ENCODE results near the gene MT1A. TPM values are rescaled to one million over a fixed set of nuclear protein-coding genes. Genes with fewer than 3 reads are reported as not detected.

Gene MT1A
- total RNA-seq, 1 donor from 2014 or later: not detected

- Mint-ChIP-seq H3K4me3 (ENCODE audit: unreplicated experiment) (no peak overlapping the region), H3K9me3 (ENCODE audit: low read depth) (no peaks in the 10 kb centered on the region), H3K27me3 (ENCODE audit: low read depth) (no peaks in the 10 kb centered on the region), H3K27ac (ENCODE audit: unreplicated experiment) (no peak overlapping the region), H3K4me1 (ENCODE audit: low read depth) (peaks cover 36% of the 10 kb centered on the region), H3K36me3 (ENCODE audit: low read depth) (no peaks in the 10 kb centered on the region)
- DNase-seq (ENCODE audit: low spot score): no peak
- no peak for TF ChIP-seq CTCF (IDR thresholded peaks at IDR 0.05)
Measured at GRCh38 chr16:56623637-56624036, 14.8 kb upstream of the MT1A start.

GRCh38 chr16:56625140-56625942 lies 13.1 kb upstream of the MT1A start, which contains the start of gene MT1E:
TSS of gene MT1E (plus strand) at chr16:56625781. CDS start at chr16:56625852, 71 bp downstream.
- TF ChIP-seq CTCF (IDR thresholded peaks at IDR 0.05): no peak
- no peak for DNase-seq (ENCODE audit: low spot score)
- Mint-ChIP-seq H3K36me3 (ENCODE audit: low read depth) (no peaks in the 10 kb centered on the region), H3K27me3 (ENCODE audit: low read depth) (no peaks in the 10 kb centered on the region), H3K27ac (ENCODE audit: unreplicated experiment) (peak within 1 kb of the TSS; percentile 91), H3K4me3 (ENCODE audit: unreplicated experiment) (peak within 1 kb of the TSS; percentile 79), H3K9me3 (ENCODE audit: low read depth) (no peaks in the 10 kb centered on the region), H3K4me1 (ENCODE audit: low read depth) (peaks cover 37% of the 10 kb centered on the region)

- no peak for TF ChIP-seq CTCF (IDR thresholded peaks at IDR 0.05)
- no peak for DNase-seq (ENCODE audit: low spot score)
- no peaks in the 10 kb centered on the region for H3K36me3 Mint-ChIP-seq (ENCODE audit: low read depth)
- no peaks in the 10 kb centered on the region for H3K27me3 Mint-ChIP-seq (ENCODE audit: low read depth)
- peaks cover 37% of the 10 kb centered on the region for H3K4me1 Mint-ChIP-seq (ENCODE audit: low read depth)
- H3K27ac Mint-ChIP-seq (ENCODE audit: unreplicated experiment): peak overlapping the region; percentile 91
- H3K9me3 Mint-ChIP-seq (ENCODE audit: low read depth): no peaks in the 10 kb centered on the region
- peak overlapping the region; percentile 76 for H3K4me3 Mint-ChIP-seq (ENCODE audit: unreplicated experiment)
Measured at GRCh38 chr16:56625943-56626654, 12.4 kb upstream of the MT1A start.

- Mint-ChIP-seq H3K27ac (ENCODE audit: unreplicated experiment) (peak overlapping the region; percentile 87), H3K36me3 (ENCODE audit: low read depth) (no peaks in the 10 kb centered on the region), H3K27me3 (ENCODE audit: low read depth) (peaks cover under 1% of the 10 kb centered on the region), H3K4me1 (ENCODE audit: low read depth) (peaks cover 34% of the 10 kb centered on the region), H3K4me3 (ENCODE audit: unreplicated experiment) (peak overlapping the region; percentile 76), H3K9me3 (ENCODE audit: low read depth) (no peaks in the 10 kb centered on the region)
- no peak for DNase-seq (ENCODE audit: low spot score)
- TF ChIP-seq CTCF (IDR thresholded peaks at IDR 0.05): no peak
Measured at GRCh38 chr16:56626685-56627084, 11.8 kb upstream of the MT1A start.

GRCh38 chr16:56628486-56629350 lies 9.7 kb upstream of the MT1A start:
- peaks cover 7% of the 10 kb centered on the region for H3K27me3 Mint-ChIP-seq (ENCODE audit: low read depth)
- peaks cover 40% of the 10 kb centered on the region for H3K4me1 Mint-ChIP-seq (ENCODE audit: low read depth)
- peak; percentile 15 for TF ChIP-seq CTCF (IDR thresholded peaks at IDR 0.05)
- H3K27ac Mint-ChIP-seq (ENCODE audit: unreplicated experiment): peak overlapping the region; percentile 57
- H3K9me3 Mint-ChIP-seq (ENCODE audit: low read depth): no peaks in the 10 kb centered on the region
- H3K4me3 Mint-ChIP-seq (ENCODE audit: unreplicated experiment): no peak overlapping the region
- H3K36me3 Mint-ChIP-seq (ENCODE audit: low read depth): no peaks in the 10 kb centered on the region
- DNase-seq (ENCODE audit: low spot score): no peak

Measured in chondrocyte (in vitro differentiated cells).